HEK293T (cell line): ENCODE measurements around the gene CCDC15.

ENCODE experiments used
- CTCF ChIA-PET: fragments of 350-600 bp; formaldehyde crosslinking; extraction: SDS; loops from one replicate; lab custom pipeline; 2021; ENCODE audit warnings: antibody characterized with exemption, inconsistent platforms; lab: Yijun Ruan, JAX
- POLR2A ChIA-PET: fragments of 350-600 bp; formaldehyde crosslinking; extraction: SDS; loops from one replicate; lab custom pipeline; 2020; ENCODE audit warnings: antibody characterized with exemption, inconsistent platforms; lab: Yijun Ruan, JAX
- DNase-seq: peaks from one replicate; pipeline ENCODE4 v3.0.0; 2012; ENCODE audit warnings: mixed read lengths; ENCODE audit errors: extremely low spot score
- ARNT ChIP-seq: fragments of 450-650 bp; IDR thresholded peaks from 2 replicates; pipeline ENCODE4 v1.6.1; 2017; ENCODE audit warnings: mild to moderate bottlenecking
- BHLHE40 ChIP-seq: fragments of 450-650 bp; IDR thresholded peaks from 2 replicates; pipeline ENCODE4 v1.6.1; 2016; ENCODE audit warnings: mild to moderate bottlenecking, moderate library complexity, borderline replicate concordance
- CTBP1 ChIP-seq: fragments of 450-650 bp; IDR thresholded peaks from 2 replicates; pipeline ENCODE4 v1.6.1; 2016; ENCODE audit warnings: borderline replicate concordance
- ELF4 ChIP-seq: fragments of 450-650 bp; IDR thresholded peaks from 2 replicates; pipeline ENCODE4 v1.6.1; 2017; ENCODE audit warnings: antibody characterized with exemption
- FOXA1 ChIP-seq: fragments of 450-650 bp; IDR thresholded peaks from 2 replicates; pipeline ENCODE4 v1.6.1; 2016; ENCODE audit warnings: mild to moderate bottlenecking
- FOXK2 ChIP-seq: fragments of 450-650 bp; IDR thresholded peaks from 2 replicates; pipeline ENCODE4 v1.6.1; 2016; ENCODE audit warnings: mild to moderate bottlenecking
- FOXM1 ChIP-seq: fragments of 450-650 bp; IDR thresholded peaks from 2 replicates; pipeline ENCODE4 v1.6.1; 2017; ENCODE audit warnings: mild to moderate bottlenecking, borderline replicate concordance
- HDGF ChIP-seq: fragments of 450-650 bp; IDR thresholded peaks from 2 replicates; pipeline ENCODE4 v1.6.1; 2017; ENCODE audit warnings: antibody characterized with exemption, borderline replicate concordance
- L3MBTL2 ChIP-seq: fragments of 450-650 bp; conservative IDR thresholded peaks from 2 replicates; pipeline ENCODE4 v1.6.1; 2016; ENCODE audit warnings: mild to moderate bottlenecking
- LEF1 ChIP-seq: fragments of 450-650 bp; IDR thresholded peaks from 2 replicates; pipeline ENCODE4 v1.6.1; 2017; ENCODE audit warnings: mild to moderate bottlenecking, borderline replicate concordance
- NFRKB ChIP-seq: fragments of 450-650 bp; IDR thresholded peaks from 2 replicates; pipeline ENCODE4 v1.6.1; 2016; ENCODE audit warnings: mild to moderate bottlenecking, moderate library complexity
- SP1 ChIP-seq: fragments of 450-650 bp; IDR thresholded peaks from 2 replicates; pipeline ENCODE4 v1.6.1; 2017
- SUZ12 ChIP-seq: fragments of 450-650 bp; IDR thresholded peaks from 2 replicates; pipeline ENCODE4 v1.6.1; 2016; ENCODE audit warnings: mild to moderate bottlenecking
- TARDBP ChIP-seq: fragments of 450-650 bp; IDR thresholded peaks from 2 replicates; pipeline ENCODE4 v1.6.1; 2016
- ZNF384 ChIP-seq: fragments of 450-650 bp; IDR thresholded peaks from 2 replicates; pipeline ENCODE4 v1.6.1; 2016
- TF ChIP-seq, protein P1 (sequence below): fragments of 450-650 bp; IDR thresholded peaks from 2 replicates; pipeline ENCODE4 v1.6.1; 2016

CCDC15 gene

DNA sequence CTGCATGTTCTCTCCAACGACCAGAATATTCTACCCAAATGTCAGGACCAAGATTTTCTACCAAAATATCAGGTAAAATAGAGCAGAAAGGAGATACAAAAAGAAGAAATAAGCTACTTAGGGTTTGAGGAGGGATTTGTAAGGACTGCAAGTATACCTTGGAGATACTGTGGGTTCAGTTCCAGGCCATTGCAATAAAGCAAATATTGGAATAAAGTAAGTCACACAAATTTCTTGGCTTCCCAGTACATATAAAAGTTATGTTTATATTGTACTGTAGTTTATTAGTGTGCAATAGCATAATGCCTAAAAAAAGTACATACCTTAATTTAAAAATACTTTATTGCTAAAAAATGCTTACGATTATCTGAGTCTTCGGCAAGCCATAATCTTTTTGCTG lies 34.1 kb downstream of the CCDC15 start:
- CTCF ChIA-PET: no interaction called here
- no peak for DNase-seq
- POLR2A ChIA-PET: no interaction called here
- no peak for TF ChIP-seq LEF1
- TF ChIP-seq FOXK2: no peak
- TF ChIP-seq, protein P1, sequence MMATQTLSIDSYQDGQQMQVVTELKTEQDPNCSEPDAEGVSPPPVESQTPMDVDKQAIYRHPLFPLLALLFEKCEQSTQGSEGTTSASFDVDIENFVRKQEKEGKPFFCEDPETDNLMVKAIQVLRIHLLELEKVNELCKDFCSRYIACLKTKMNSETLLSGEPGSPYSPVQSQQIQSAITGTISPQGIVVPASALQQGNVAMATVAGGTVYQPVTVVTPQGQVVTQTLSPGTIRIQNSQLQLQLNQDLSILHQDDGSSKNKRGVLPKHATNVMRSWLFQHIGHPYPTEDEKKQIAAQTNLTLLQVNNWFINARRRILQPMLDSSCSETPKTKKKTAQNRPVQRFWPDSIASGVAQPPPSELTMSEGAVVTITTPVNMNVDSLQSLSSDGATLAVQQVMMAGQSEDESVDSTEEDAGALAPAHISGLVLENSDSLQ: no peak
- TF ChIP-seq NFRKB: no peak
- TF ChIP-seq CTBP1: no peak
- no peak for TF ChIP-seq ELF4
- no peak for TF ChIP-seq SUZ12
- no peak for TF ChIP-seq L3MBTL2
- TF ChIP-seq FOXM1: no peak
- TF ChIP-seq HDGF: no peak
- no peak for TF ChIP-seq ARNT
- no peak for TF ChIP-seq BHLHE40
- TF ChIP-seq FOXA1: no peak
- no peak for TF ChIP-seq SP1
- no peak for TF ChIP-seq TARDBP
- no peak for TF ChIP-seq ZNF384

DNA sequence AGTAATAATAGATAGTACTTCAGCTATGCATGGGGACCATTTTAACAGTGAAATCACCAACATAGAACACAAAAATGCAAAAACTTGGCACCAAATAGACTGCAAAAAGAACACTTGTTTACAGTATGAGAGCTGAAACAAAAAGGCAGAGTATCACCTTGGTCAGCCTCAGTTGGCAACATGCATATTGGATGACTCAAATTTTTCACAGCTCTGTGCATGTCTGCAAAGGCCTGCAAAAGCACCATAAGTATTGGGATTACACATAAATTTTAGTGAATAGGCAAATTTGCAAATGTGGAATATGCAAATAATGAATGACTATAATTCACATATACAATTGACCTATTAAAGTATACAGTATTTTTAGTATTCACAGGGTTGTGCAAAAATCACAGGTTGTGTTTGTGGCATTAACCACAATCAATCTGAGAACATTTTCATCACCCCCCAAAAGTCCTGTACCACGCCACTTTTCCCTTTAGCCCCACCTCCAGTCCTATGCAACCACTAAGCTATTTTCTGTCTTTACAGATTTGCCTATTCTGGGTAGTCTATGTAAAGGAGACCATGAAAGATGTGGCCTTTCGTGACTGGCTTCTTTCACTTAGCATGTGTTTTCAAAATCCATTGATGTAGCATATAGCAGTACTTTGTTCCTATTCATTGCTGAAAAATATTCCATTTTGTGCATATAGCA lies 47.2 kb downstream of the CCDC15 start:
- DNase-seq: no peak
- TF ChIP-seq L3MBTL2 (no peak), FOXM1 (no peak), SP1 (no peak), ELF4 (no peak), BHLHE40 (no peak), FOXA1 (no peak), LEF1 (no peak), HDGF (no peak), FOXK2 (no peak), ZNF384 (no peak), CTBP1 (no peak), TARDBP (no peak), NFRKB (no peak), ARNT (no peak)
- TF ChIP-seq, protein P1: no peak

GRCh38 chr11:125001849-125002248 lies 47.8 kb downstream of the CCDC15 start:
- DNase-seq: no peak
- ChIA-PET POLR2A (no interaction called here), CTCF (no interaction called here)
- TF ChIP-seq FOXK2 (no peak), SP1 (no peak)

More for the DNA sequence above, 47.2 kb downstream of the CCDC15 start:
- ChIA-PET CTCF (no interaction called here), POLR2A (no interaction called here)

GRCh38 chr11:125005491-125005890 lies 51.5 kb downstream of the CCDC15 start:
- DNase-seq: no peak
- TF ChIP-seq ARNT: no peak
- ChIA-PET CTCF (no interaction called here), POLR2A (no interaction called here)

DNA sequence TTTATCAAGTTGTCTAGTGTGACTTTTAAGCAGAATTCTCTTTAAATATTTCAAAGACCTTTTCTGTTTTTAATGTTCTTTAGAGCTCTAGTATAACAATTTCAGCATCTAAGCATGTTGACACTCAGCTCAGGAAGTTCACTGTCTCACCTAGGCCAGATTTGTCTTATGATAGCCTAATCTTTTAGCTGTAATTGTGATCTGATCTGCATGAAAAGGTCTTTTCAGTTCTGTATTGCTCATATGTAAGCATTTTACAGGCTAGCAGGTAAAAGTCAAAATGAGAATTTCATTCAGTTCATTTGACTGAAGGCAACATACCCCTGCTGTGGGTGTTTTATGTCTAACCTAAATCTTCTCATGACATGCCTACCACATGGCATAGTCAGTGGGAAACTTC lies 62.4 kb downstream of the CCDC15 start:
- ChIA-PET POLR2A (no interaction called here), CTCF (interaction anchor here (0.6 kb wide), 1 partner anchor 1301 kb away, joined by 4 read pairs; no protein-coding TSS in a partner anchor)

DNA sequence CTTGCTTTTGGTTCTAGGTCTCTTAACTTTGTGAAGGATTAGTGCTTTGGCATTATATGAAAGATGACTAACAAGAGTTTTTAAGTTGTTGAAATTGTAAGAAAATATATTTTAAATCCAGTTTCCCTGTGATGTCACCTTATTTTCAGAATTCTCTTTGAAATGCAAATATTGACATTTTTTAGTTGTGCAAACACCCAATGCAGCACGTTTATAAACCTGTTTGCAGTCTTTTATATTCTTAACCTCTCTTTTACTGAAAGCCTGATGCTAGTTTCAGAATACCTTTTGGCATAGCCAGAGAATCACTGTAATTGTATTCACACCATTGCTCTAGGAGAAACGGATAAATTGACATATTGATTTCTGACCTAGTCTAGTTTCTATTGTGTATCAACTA lies 66.3 kb downstream of the CCDC15 start:
- POLR2A ChIA-PET: interaction anchor here (1.2 kb wide), 1 partner anchor 13 kb away, joined by 3 read pairs; no protein-coding TSS in a partner anchor

More for the DNA sequence above, 62.4 kb downstream of the CCDC15 start:
- TF ChIP-seq, protein P1: peak; percentile 22; the same call in 1 of the 2 replicates
- TF ChIP-seq L3MBTL2: no peak
- DNase-seq: no peak

More for the DNA sequence above, 66.3 kb downstream of the CCDC15 start:
- CTCF ChIA-PET: no interaction called here
- DNase-seq: no peak
- no peak for TF ChIP-seq CTBP1
- TF ChIP-seq, protein P1: no peak
- no peak for TF ChIP-seq LEF1
- no peak for TF ChIP-seq TARDBP
- TF ChIP-seq L3MBTL2: no peak
- TF ChIP-seq ELF4: no peak
- no peak for TF ChIP-seq ZNF384
- TF ChIP-seq BHLHE40: no peak
- TF ChIP-seq FOXK2: no peak
- no peak for TF ChIP-seq SP1
- no peak for TF ChIP-seq NFRKB
- no peak for TF ChIP-seq FOXM1
- TF ChIP-seq SUZ12: no peak
